ENCODE results near the gene MAD2L1. TPM values are rescaled to one million over a fixed set of nuclear protein-coding genes. Genes with fewer than 3 reads are reported as not detected.
A peak's percentile ranks its signal among the peaks of the same experiment; 100 is the strongest.
"Not testable (repeated sequence)": the region's sequence is repeated elsewhere in the genome, so short reads cannot be mapped to it uniquely, and the experiment has no call there.

The MAD2L1 gene
- polyA plus RNA-seq (2013, experiment 1 of 4) = 90.1 TPM
- 91.4 TPM for polyA plus RNA-seq (2013, experiment 2 of 4)
- polyA plus RNA-seq (2013, experiment 3 of 4) = 84.1 TPM
- polyA plus RNA-seq (2013, experiment 4 of 4) = 85.2 TPM

DNA sequence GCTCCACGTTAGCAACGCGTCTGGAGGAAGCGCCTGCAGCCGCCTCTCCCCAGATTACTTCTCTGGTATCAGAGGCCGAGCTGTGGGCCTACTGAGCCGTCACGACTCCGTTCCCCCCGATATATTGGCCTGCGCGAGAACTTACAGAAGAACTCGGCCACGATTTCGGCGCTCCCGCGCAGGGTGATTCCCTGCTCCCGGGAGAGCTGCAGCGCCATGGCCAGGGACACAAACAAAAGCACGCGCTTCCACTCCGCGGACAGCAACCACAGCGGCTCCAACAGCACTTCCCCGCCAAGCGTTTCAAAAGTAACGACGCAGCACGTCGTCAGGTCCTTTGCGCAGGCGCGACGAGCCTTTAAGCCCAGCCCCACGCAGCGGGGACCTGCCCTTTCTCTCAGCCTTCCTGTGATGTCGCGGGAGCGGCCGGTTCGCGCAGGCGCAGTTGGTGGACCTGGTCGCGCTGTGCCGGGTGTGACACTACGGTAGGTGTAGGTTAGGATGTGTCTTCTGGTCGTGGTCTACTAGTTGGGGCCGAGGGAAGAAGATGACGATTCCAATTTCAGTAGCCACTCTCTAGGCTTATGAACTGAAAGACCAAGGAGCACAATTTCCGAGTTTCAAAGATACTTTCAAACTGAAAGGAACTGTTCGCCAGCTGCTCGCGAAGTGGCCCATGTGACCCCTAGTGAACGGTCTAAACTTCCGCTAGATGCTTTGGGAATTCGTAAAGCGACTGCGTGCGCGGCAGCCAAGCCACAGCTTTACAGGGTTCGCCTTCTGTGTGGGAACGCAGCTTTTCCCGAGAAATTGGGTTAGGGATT, at the start of gene MAD2L1:
MAD2L1 (minus strand) TSS at position 332 of the 824 bp plus-strand sequence; CDS start at position 218, 114 bp downstream.
- Histone ChIP-seq H3K9me3 (ENCODE audit: control insufficient read depth, low read length) (no peaks in the 10 kb centered on the region), H3K4me3 (ENCODE audit: insufficient read depth, low read depth, low read length) (peak within 1 kb of the TSS; percentile 83), H3K27me3 (ENCODE audit: control insufficient read depth, insufficient read depth, low read length, poor library complexity, severe bottlenecking) (no peaks in the 10 kb centered on the region), H3K4me1 (ENCODE audit: control insufficient read depth, insufficient read depth, low read length) (peaks cover 12% of the 10 kb centered on the region), H3K36me3 (ENCODE audit: control insufficient read depth, insufficient read depth, low read length) (no peaks in the 10 kb centered on the region), H3K27ac (ENCODE audit: insufficient read depth, low read depth, low read length, poor library complexity, severe bottlenecking) (peak within 1 kb of the TSS; percentile 94)
- whole genome bisulfite sequencing, 2 experiments = 0% methylated on average over 65 of the region's 65 CpGs

DNA sequence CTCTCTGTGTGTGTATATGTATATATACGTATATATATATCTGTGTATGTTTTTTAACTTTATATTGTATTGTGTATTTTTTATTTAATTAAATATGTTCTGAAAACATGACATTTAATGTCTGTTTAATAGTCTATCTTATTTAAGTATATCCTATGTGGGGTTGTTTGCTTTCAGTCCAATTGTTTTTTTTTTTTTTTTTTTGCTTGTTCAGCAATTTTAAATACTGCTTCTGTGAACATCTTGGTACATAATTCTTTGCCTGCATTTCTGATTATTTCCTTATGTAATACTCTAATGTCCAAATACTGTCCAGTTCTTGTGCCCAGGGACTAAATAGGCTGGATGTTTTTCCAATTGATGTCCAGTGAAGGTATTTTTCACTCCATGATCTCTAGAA, 45.1 kb upstream of the MAD2L1 start:
- Histone ChIP-seq H3K4me3 (ENCODE audit: insufficient read depth, low read depth, low read length) (no peak overlapping the region), H3K36me3 (ENCODE audit: control insufficient read depth, insufficient read depth, low read length) (no peaks in the 10 kb centered on the region), H3K27ac (ENCODE audit: insufficient read depth, low read depth, low read length, poor library complexity, severe bottlenecking) (no peak overlapping the region), H3K9me3 (ENCODE audit: control insufficient read depth, low read length) (no peaks in the 10 kb centered on the region), H3K27me3 (ENCODE audit: control insufficient read depth, insufficient read depth, low read length, poor library complexity, severe bottlenecking) (no peaks in the 10 kb centered on the region), H3K4me1 (ENCODE audit: control insufficient read depth, insufficient read depth, low read length) (no peaks in the 10 kb centered on the region)
- no CpG with 5 or more reads among the region's 1 CpG for WGBS, 2 experiments

DNA sequence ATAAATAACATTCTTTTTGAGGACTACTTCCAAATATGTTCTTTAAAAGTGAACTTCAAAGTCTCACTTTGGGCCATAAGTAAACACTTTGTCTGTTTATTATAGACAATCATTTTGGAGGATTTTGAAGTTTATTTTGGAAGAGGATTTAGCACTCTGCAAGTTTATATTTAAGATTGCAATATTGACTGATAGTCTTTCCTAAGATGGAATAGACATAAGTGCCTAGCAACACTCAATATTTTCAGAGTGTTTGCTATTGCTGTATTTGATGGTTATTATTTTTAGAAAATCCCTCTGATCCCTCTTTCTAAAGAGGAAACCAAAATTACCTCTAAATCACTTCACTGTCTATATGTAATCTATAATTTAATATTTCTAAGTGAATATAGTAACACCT, 42.8 kb upstream of the MAD2L1 start:
- Histone ChIP-seq H3K27me3 (ENCODE audit: control insufficient read depth, insufficient read depth, low read length, poor library complexity, severe bottlenecking) (no peaks in the 10 kb centered on the region), H3K9me3 (ENCODE audit: control insufficient read depth, low read length) (no peaks in the 10 kb centered on the region), H3K4me3 (ENCODE audit: insufficient read depth, low read depth, low read length) (no peak overlapping the region), H3K27ac (ENCODE audit: insufficient read depth, low read depth, low read length, poor library complexity, severe bottlenecking) (no peak overlapping the region), H3K36me3 (ENCODE audit: control insufficient read depth, insufficient read depth, low read length) (no peaks in the 10 kb centered on the region), H3K4me1 (ENCODE audit: control insufficient read depth, insufficient read depth, low read length) (no peaks in the 10 kb centered on the region)

DNA sequence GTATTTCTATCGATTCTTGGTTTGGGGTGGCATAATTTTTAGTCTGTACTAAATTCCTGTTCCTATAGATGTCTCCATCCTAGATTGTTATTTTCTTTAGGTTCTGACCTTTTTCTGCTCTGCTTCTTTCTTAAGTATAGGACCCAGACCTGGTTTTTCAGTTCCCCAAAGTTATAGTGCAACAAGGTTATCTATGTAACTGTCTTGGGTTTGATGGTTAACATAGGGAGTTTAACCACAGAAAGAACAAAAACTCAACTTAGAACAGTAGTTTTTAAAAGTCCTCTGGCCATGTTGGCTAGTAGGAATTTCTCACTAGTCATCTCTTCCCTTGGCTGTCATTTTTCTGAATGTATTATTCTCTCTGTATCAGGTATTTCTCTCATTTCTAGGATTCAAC, 38.8 kb upstream of the MAD2L1 start:
- no peaks in the 10 kb centered on the region for H3K9me3 ChIP-seq (ENCODE audit: control insufficient read depth, low read length)
- no peak overlapping the region for H3K4me3 ChIP-seq (ENCODE audit: insufficient read depth, low read depth, low read length)
- no peaks in the 10 kb centered on the region for H3K36me3 ChIP-seq (ENCODE audit: control insufficient read depth, insufficient read depth, low read length)
- H3K4me1 ChIP-seq (ENCODE audit: control insufficient read depth, insufficient read depth, low read length) = no peaks in the 10 kb centered on the region
- no peak overlapping the region for H3K27ac ChIP-seq (ENCODE audit: insufficient read depth, low read depth, low read length, poor library complexity, severe bottlenecking)
- H3K27me3 ChIP-seq (ENCODE audit: control insufficient read depth, insufficient read depth, low read length, poor library complexity, severe bottlenecking) = no peaks in the 10 kb centered on the region
- 100% methylated on average over 1 of the region's 1 CpG; no CpG with 5 or more reads in 1 of the 2 experiments for WGBS, 2 experiments

GRCh38 chr4:120096508-120097297, 30.1 kb upstream of the MAD2L1 start:
- H3K9me3 ChIP-seq (ENCODE audit: control insufficient read depth, low read length) = no peaks in the 10 kb centered on the region
- H3K4me1 ChIP-seq (ENCODE audit: control insufficient read depth, insufficient read depth, low read length) = no peaks in the 10 kb centered on the region
- H3K27ac ChIP-seq (ENCODE audit: insufficient read depth, low read depth, low read length, poor library complexity, severe bottlenecking) = no peak overlapping the region
- no peaks in the 10 kb centered on the region for H3K27me3 ChIP-seq (ENCODE audit: control insufficient read depth, insufficient read depth, low read length, poor library complexity, severe bottlenecking)
- no peak overlapping the region for H3K4me3 ChIP-seq (ENCODE audit: insufficient read depth, low read depth, low read length)
- no peaks in the 10 kb centered on the region for H3K36me3 ChIP-seq (ENCODE audit: control insufficient read depth, insufficient read depth, low read length)
- WGBS, 2 experiments = 94 to 100% methylated on average over 1 to 2 of the region's 2 CpGs

DNA sequence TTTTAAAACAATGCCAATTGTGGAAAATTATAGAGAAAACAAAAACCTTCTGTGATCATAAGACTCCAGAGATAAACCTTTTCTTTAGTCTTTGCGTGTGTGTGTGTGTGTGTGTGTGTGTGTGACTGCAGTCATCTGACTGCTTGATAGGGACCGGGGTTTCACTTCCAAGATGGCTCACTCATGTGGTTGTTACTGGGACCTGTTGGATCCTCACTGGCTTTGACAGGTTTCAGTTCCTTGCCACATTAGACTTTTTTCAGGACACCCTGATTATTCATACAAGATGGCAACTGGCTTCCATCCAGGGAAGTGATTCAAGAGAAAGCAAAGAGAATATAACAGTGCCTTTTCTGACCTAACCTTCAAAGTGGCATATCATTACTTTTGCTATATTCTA, 21.9 kb upstream of the MAD2L1 start:
- H3K27ac ChIP-seq (ENCODE audit: insufficient read depth, low read depth, low read length, poor library complexity, severe bottlenecking) = no peak overlapping the region
- H3K4me1 ChIP-seq (ENCODE audit: control insufficient read depth, insufficient read depth, low read length) = no peaks in the 10 kb centered on the region
- no peaks in the 10 kb centered on the region for H3K9me3 ChIP-seq (ENCODE audit: control insufficient read depth, low read length)
- WGBS, 2 experiments = 76 to 78% methylated on average over 2 of the region's 2 CpGs
- H3K36me3 ChIP-seq (ENCODE audit: control insufficient read depth, insufficient read depth, low read length) = no peaks in the 10 kb centered on the region
- H3K27me3 ChIP-seq (ENCODE audit: control insufficient read depth, insufficient read depth, low read length, poor library complexity, severe bottlenecking) = no peaks in the 10 kb centered on the region
- no peak overlapping the region for H3K4me3 ChIP-seq (ENCODE audit: insufficient read depth, low read depth, low read length)

DNA sequence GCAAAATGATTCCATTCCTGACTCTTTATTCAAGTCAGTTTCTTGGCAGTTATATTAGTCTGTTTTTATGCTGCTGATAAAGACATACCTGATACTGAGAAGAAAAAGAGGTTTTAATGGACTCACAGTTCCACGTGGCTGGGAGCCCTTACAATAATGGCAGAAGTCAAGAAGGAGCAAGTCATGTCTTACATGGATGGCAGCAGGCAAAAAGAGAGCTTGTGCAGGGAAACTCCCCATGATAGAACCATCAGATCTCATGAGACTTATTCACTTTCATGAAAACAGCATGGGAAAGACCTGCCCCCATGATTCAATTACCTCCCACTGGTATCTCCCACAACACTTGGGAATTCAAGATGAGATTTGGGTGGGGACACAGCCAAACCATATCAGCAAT, 21.4 kb upstream of the MAD2L1 start:
- H3K4me3 ChIP-seq (ENCODE audit: insufficient read depth, low read depth, low read length); H3K27ac ChIP-seq (ENCODE audit: insufficient read depth, low read depth, low read length, poor library complexity, severe bottlenecking); H3K27me3 ChIP-seq (ENCODE audit: control insufficient read depth, insufficient read depth, low read length, poor library complexity, severe bottlenecking); H3K4me1 ChIP-seq (ENCODE audit: control insufficient read depth, insufficient read depth, low read length); H3K9me3 ChIP-seq (ENCODE audit: control insufficient read depth, low read length); H3K36me3 ChIP-seq (ENCODE audit: control insufficient read depth, insufficient read depth, low read length): not testable (repeated sequence)
- 78 to 91% methylated on average over 1 of the region's 1 CpG for WGBS, 2 experiments

- no peak overlapping the region for H3K4me3 ChIP-seq (ENCODE audit: insufficient read depth, low read depth, low read length)
- no peak overlapping the region for H3K27ac ChIP-seq (ENCODE audit: insufficient read depth, low read depth, low read length, poor library complexity, severe bottlenecking)
- no peaks in the 10 kb centered on the region for H3K36me3 ChIP-seq (ENCODE audit: control insufficient read depth, insufficient read depth, low read length)
- no peaks in the 10 kb centered on the region for H3K9me3 ChIP-seq (ENCODE audit: control insufficient read depth, low read length)
- H3K4me1 ChIP-seq (ENCODE audit: control insufficient read depth, insufficient read depth, low read length) = peaks cover 5% of the 10 kb centered on the region
- H3K27me3 ChIP-seq (ENCODE audit: control insufficient read depth, insufficient read depth, low read length, poor library complexity, severe bottlenecking) = no peaks in the 10 kb centered on the region
Observed at GRCh38 chr4:120085705-120086104, 19.1 kb upstream of the MAD2L1 start.

DNA sequence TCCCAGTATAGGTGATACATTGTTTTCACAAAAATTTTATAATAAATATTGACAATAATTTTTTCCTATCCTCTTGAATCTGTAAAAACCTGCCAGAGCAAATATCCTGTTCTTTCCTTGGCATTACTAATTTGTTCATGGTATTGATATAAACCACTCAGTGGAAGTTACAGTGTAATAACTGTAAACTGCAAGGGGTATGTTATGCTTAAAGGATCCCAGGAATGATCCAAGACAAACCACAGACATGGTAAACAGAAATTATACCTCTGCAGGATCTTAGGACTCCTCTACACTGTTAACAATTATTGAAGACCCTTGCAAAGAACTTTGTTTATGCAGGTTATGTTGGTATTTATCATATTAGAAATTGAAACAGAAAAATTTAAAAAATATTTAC, 17.7 kb upstream of the MAD2L1 start:
- H3K4me1 ChIP-seq (ENCODE audit: control insufficient read depth, insufficient read depth, low read length) = peaks cover 5% of the 10 kb centered on the region
- H3K4me3 ChIP-seq (ENCODE audit: insufficient read depth, low read depth, low read length) = no peak overlapping the region
- H3K27me3 ChIP-seq (ENCODE audit: control insufficient read depth, insufficient read depth, low read length, poor library complexity, severe bottlenecking) = no peaks in the 10 kb centered on the region
- H3K9me3 ChIP-seq (ENCODE audit: control insufficient read depth, low read length) = no peaks in the 10 kb centered on the region
- H3K27ac ChIP-seq (ENCODE audit: insufficient read depth, low read depth, low read length, poor library complexity, severe bottlenecking) = no peak overlapping the region
- H3K36me3 ChIP-seq (ENCODE audit: control insufficient read depth, insufficient read depth, low read length) = no peaks in the 10 kb centered on the region

DNA sequence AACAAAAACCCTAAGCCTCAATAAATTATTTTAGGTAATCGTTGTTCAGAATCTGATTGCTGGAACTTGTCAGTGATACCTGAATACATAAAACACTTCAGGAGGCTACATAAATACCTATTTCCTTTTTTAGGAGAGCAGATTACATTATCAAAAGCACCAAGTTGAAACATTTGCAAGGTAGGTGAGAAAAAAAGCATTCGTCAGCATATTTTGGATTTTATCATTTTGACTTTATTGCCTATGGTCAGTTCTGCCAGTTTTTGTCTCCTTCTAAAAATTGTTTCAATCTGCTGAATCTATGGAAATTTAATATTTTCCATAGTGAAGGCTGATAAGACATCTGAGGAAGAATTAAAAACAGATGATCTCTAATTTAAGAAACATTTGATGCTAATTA, 16.5 kb upstream of the MAD2L1 start:
- H3K27ac ChIP-seq (ENCODE audit: insufficient read depth, low read depth, low read length, poor library complexity, severe bottlenecking) = no peak overlapping the region
- peaks cover 5% of the 10 kb centered on the region for H3K4me1 ChIP-seq (ENCODE audit: control insufficient read depth, insufficient read depth, low read length)
- H3K9me3 ChIP-seq (ENCODE audit: control insufficient read depth, low read length) = no peaks in the 10 kb centered on the region
- WGBS, 2 experiments = 90 to 100% methylated on average over 2 of the region's 2 CpGs
- no peaks in the 10 kb centered on the region for H3K27me3 ChIP-seq (ENCODE audit: control insufficient read depth, insufficient read depth, low read length, poor library complexity, severe bottlenecking)
- no peaks in the 10 kb centered on the region for H3K36me3 ChIP-seq (ENCODE audit: control insufficient read depth, insufficient read depth, low read length)
- H3K4me3 ChIP-seq (ENCODE audit: insufficient read depth, low read depth, low read length) = no peak overlapping the region
